Smooth muscle cell (in vitro differentiated cells): ENCODE measurements around the gene SSH2. TPM values are rescaled to one million over a fixed set of nuclear protein-coding genes. Genes with fewer than 3 reads are reported as not detected.

Source experiments
- DNase-seq: peaks from one replicate; lab custom pipeline; 2025; ENCODE audit not compliant: unreplicated experiment; lab: John Stamatoyannopoulos, UW
- H2AFZ ChIP-seq: fragments of 200-600 bp; sonication (generic); 2 replicates; pipeline ENCODE4 v1.6.0; 2016; ENCODE audit warnings: antibody characterized with exemption, low read depth, mild to moderate bottlenecking
- H3F3A ChIP-seq: fragments of 200-600 bp; sonication (generic); 2 replicates; pipeline ENCODE4 v1.6.0; 2017; ENCODE audit warnings: antibody characterized with exemption, low read depth
- H3K27ac ChIP-seq: fragments of 200-600 bp; sonication (generic); 2 replicates; pipeline ENCODE4 v1.5.1; 2016; ENCODE audit warnings: low read depth, mild to moderate bottlenecking
- H3K27me3 ChIP-seq: fragments of 200-600 bp; sonication (generic); 2 replicates; pipeline ENCODE4 v1.6.1; 2016; ENCODE audit warnings: low read depth, mild to moderate bottlenecking
- H3K36me3 ChIP-seq: fragments of 200-600 bp; sonication (generic); 2 replicates; pipeline ENCODE4 v1.5.1; 2016; ENCODE audit warnings: low read depth
- H3K4me1 ChIP-seq: fragments of 200-600 bp; sonication (generic); 2 replicates; pipeline ENCODE4 v1.5.1; 2016; ENCODE audit warnings: low read depth
- H3K4me2 ChIP-seq: fragments of 200-600 bp; sonication (generic); 2 replicates; pipeline ENCODE4 v1.6.0; 2016; ENCODE audit warnings: mild to moderate bottlenecking
- H3K4me3 ChIP-seq: fragments of 200-600 bp; sonication (generic); 2 replicates; pipeline ENCODE4 v1.5.1; 2016; ENCODE audit warnings: mild to moderate bottlenecking
- H3K79me2 ChIP-seq: fragments of 200-600 bp; sonication (generic); 2 replicates; pipeline ENCODE4 v1.6.0; 2016; ENCODE audit warnings: low read depth, mild to moderate bottlenecking
- H3K9ac ChIP-seq: fragments of 200-600 bp; sonication (generic); 2 replicates; pipeline ENCODE4 v1.6.0; 2016; ENCODE audit warnings: low read depth
- H3K9me3 ChIP-seq: fragments of 200-600 bp; sonication (generic); replicated peaks from 2 replicates; pipeline ENCODE4 v1.5.1; 2016; ENCODE audit warnings: low read depth
- H4K20me1 ChIP-seq: fragments of 200-600 bp; sonication (generic); 2 replicates; pipeline ENCODE4 v1.6.0; 2016; ENCODE audit warnings: low read depth
- CTCF ChIP-seq: fragments of 200-600 bp; sonication (generic); IDR thresholded peaks from 2 replicates; pipeline ENCODE4 v1.5.1; 2017; ENCODE audit warnings: borderline replicate concordance, mild to moderate bottlenecking, antibody characterized with exemption; ENCODE audit not compliant: insufficient read depth, poor library complexity, severe bottlenecking
- whole genome bisulfite sequencing: methylation state at CpG from one replicate; pipeline ENCODE4 v1.1.7; 2016; ENCODE audit warnings: low lambda C conversion rate; 5-methylcytosine and 5-hydroxymethylcytosine counted together
- polyA plus RNA-seq: library from polyadenylated mRNA; unstranded; fragments of >200 nt; fragmentation: Nextera tagmentation; extraction: Ambion mirVana; gene quantifications from 2 replicates; pipeline ENCODE4 v1.2.1, GENCODE V29; 2016
- total RNA-seq: library from RNA; depleted of rRNA; stranded (reverse); fragments of >200 nt; gene quantifications from 2 replicates; pipeline ENCODE4 v1.2.3, GENCODE V29; 2014

The SSH2 gene
- total and polyA plus RNA-seq, 2 experiments from 2014 or later: 9.7 to 10.4 TPM

GRCh38 chr17:29709866-29710519 lies 220.0 kb downstream of the SSH2 start:
- no peaks in the 10 kb centered on the region for H3K27me3 ChIP-seq
- no peak overlapping the region for H3K9ac ChIP-seq
- H3F3A ChIP-seq: peaks cover 14% of the 10 kb centered on the region
- no peaks in the 10 kb centered on the region for H4K20me1 ChIP-seq
- H3K36me3 ChIP-seq: no peaks in the 10 kb centered on the region
- peak overlapping the region; percentile 72 for H3K27ac ChIP-seq
- peak overlapping the region; percentile 5 for H3K4me2 ChIP-seq
- DNase-seq: no peak
- H3K4me1 ChIP-seq: peaks cover 3% of the 10 kb centered on the region
- TF ChIP-seq CTCF: no peak
- H3K9me3 ChIP-seq: no peaks in the 10 kb centered on the region
- no peak overlapping the region for H2AFZ ChIP-seq
- H3K79me2 ChIP-seq: no peaks in the 10 kb centered on the region
- WGBS: 57% methylated on average over 3 of the region's 3 CpGs
- H3K4me3 ChIP-seq: no peak overlapping the region

GRCh38 chr17:29707212-29707571 lies 222.8 kb downstream of the SSH2 start:
- no peak overlapping the region for H2AFZ ChIP-seq
- H3K9ac ChIP-seq: no peak overlapping the region
- TF ChIP-seq CTCF: no peak
- H3K9me3 ChIP-seq: no peaks in the 10 kb centered on the region
- no peak overlapping the region for H3K4me2 ChIP-seq
- H3K79me2 ChIP-seq: no peaks in the 10 kb centered on the region
- no peak for DNase-seq
- no peaks in the 10 kb centered on the region for H4K20me1 ChIP-seq
- no peak overlapping the region for H3K27ac ChIP-seq
- H3K36me3 ChIP-seq: no peaks in the 10 kb centered on the region
- H3K4me1 ChIP-seq: no peaks in the 10 kb centered on the region
- peaks cover 10% of the 10 kb centered on the region for H3F3A ChIP-seq
- H3K4me3 ChIP-seq: no peak overlapping the region
- H3K27me3 ChIP-seq: no peaks in the 10 kb centered on the region

GRCh38 chr17:29706045-29706431 lies 224.0 kb downstream of the SSH2 start:
- Histone ChIP-seq H3K9ac (no peak overlapping the region), H3K36me3 (no peaks in the 10 kb centered on the region), H3K9me3 (no peaks in the 10 kb centered on the region), H2AFZ (no peak overlapping the region), H3K4me2 (no peak overlapping the region), H3K4me1 (no peaks in the 10 kb centered on the region), H4K20me1 (no peaks in the 10 kb centered on the region), H3F3A (peaks cover 10% of the 10 kb centered on the region), H3K27ac (no peak overlapping the region), H3K4me3 (no peak overlapping the region), H3K79me2 (no peaks in the 10 kb centered on the region), H3K27me3 (no peaks in the 10 kb centered on the region)
- no peak for TF ChIP-seq CTCF
- DNase-seq: no peak

GRCh38 chr17:29705386-29705785 lies 224.6 kb downstream of the SSH2 start:
- H3K9ac ChIP-seq: no peak overlapping the region
- no peaks in the 10 kb centered on the region for H3K4me1 ChIP-seq
- no peaks in the 10 kb centered on the region for H3K36me3 ChIP-seq
- DNase-seq: no peak
- no peak for TF ChIP-seq CTCF
- no peaks in the 10 kb centered on the region for H3K79me2 ChIP-seq
- peaks cover 10% of the 10 kb centered on the region for H3F3A ChIP-seq
- no peak overlapping the region for H3K4me2 ChIP-seq
- no peaks in the 10 kb centered on the region for H3K9me3 ChIP-seq
- no peaks in the 10 kb centered on the region for H3K27me3 ChIP-seq
- H3K27ac ChIP-seq: no peak overlapping the region
- 93% methylated on average over 3 of the region's 3 CpGs for WGBS
- H2AFZ ChIP-seq: no peak overlapping the region
- H4K20me1 ChIP-seq: no peaks in the 10 kb centered on the region
- no peak overlapping the region for H3K4me3 ChIP-seq
